Measurements from ENCODE around the gene POLR2F. TPM values are rescaled to one million over a fixed set of nuclear protein-coding genes. Genes with fewer than 3 reads are reported as not detected.

Gene POLR2F
- 10 to 100 TPM; 37.9 to 93.1 TPM for total RNA-seq

- Histone ChIP-seq H3K27ac (peak within 1 kb of the TSS; percentile 46 to 66), H3K36me3 (peaks cover 20% of the 10 kb centered on the region), H3K4me3 (peak within 1 kb of the TSS; percentile 81), H3K9me3 (no peaks in the 10 kb centered on the region), H3K27me3 (replicated peaks; ENCODE audit: insufficient read depth) (no peaks in the 10 kb centered on the region), H3K4me1 (ENCODE audit: control insufficient read depth in 1 of 2, low read depth in 2 of 2) (peaks cover 10 to 18% of the 10 kb centered on the region in 2 donors)
- TF ChIP-seq, protein P1, sequence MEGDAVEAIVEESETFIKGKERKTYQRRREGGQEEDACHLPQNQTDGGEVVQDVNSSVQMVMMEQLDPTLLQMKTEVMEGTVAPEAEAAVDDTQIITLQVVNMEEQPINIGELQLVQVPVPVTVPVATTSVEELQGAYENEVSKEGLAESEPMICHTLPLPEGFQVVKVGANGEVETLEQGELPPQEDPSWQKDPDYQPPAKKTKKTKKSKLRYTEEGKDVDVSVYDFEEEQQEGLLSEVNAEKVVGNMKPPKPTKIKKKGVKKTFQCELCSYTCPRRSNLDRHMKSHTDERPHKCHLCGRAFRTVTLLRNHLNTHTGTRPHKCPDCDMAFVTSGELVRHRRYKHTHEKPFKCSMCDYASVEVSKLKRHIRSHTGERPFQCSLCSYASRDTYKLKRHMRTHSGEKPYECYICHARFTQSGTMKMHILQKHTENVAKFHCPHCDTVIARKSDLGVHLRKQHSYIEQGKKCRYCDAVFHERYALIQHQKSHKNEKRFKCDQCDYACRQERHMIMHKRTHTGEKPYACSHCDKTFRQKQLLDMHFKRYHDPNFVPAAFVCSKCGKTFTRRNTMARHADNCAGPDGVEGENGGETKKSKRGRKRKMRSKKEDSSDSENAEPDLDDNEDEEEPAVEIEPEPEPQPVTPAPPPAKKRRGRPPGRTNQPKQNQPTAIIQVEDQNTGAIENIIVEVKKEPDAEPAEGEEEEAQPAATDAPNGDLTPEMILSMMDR (IDR thresholded peaks at IDR 0.05) = no peak
- DNase-seq (ENCODE audit: low spot score) (peak; percentile 82), ATAC-seq (ENCODE audit: insufficient number of reproducible peaks, low FRiP score, low read depth) (peak; percentile 66)
Observed at GRCh38 chr22:37953437-37954179, at the start of gene POLR2F, which contains the start of gene C22orf23. Gene POLR2F, plus strand, starts transcription at chr22:37953699. Its CDS starts 89 bp downstream, at chr22:37953788. Gene C22orf23, minus strand, starts transcription at chr22:37953601. Its CDS starts 452 bp downstream, at chr22:37953149.

DNA sequence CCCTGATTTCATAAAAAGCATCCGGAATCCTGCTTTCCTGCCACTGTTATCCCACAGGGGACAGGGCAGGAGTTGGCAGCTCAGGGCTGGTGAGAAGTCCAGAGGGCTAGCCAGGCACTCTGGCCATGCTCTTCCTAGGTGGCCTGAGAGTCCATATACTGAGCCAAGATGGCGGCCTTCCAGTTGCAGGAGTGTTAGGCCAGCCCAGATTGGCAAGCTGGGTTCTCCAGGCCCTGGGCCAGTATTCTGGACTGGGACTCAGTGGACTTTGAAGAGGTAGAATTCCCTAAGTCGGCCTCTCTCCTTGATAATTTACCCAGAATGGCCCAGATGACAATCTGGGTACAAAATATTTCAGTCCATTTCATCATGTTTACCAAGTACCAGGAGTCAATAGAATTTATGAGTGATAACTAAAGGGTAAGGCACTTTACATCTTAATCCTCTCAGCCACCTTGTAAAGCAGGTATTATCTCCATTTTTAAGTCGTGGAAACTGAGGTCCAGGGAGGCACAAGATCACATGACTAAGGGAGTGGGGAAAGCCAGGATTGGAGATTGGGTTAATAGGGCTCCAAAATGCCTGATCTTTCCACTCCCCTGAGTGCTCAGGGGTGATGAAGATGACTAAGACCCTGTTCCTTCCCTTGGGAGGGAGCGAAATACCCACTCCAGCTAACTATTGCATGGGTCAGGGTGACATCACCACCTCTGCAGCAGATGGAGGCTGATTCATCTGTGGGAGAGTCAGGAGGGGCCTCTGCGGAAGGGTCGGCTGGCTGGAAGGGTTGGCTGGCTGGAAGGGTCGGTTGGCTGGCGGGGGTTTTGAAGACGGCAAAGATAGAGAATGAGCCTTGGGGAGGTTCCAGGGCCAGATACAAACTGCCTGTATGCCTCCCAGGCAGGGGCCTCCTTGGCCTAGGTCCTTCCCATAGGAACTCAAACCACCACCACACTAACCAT is 48.6 kb upstream of the POLR2F start:
- peak; percentile 72 for DNase-seq (ENCODE audit: low spot score)
- H3K36me3 ChIP-seq = no peaks in the 10 kb centered on the region
- peaks cover 16 to 40% of the 10 kb centered on the region in 2 donors for H3K4me1 ChIP-seq (ENCODE audit: control insufficient read depth in 1 of 2, low read depth in 2 of 2)
- peak overlapping the region; percentile 90 to 94 for H3K27ac ChIP-seq
- no peaks in the 10 kb centered on the region for H3K9me3 ChIP-seq
- H3K4me3 ChIP-seq = peak overlapping the region; percentile 79
- no peaks in the 10 kb centered on the region for H3K27me3 ChIP-seq (replicated peaks; ENCODE audit: insufficient read depth)
- TF ChIP-seq, protein P1 (IDR thresholded peaks at IDR 0.05) = no peak
- peak; percentile 82 for ATAC-seq (ENCODE audit: insufficient number of reproducible peaks, low FRiP score, low read depth)

GRCh38 chr22:37905534-37906363 is 47.8 kb upstream of the POLR2F start, which contains the start of gene MICALL1:
Gene MICALL1, plus strand, starts transcription at chr22:37906297. Its CDS starts 126 bp downstream, at chr22:37906423.
- H3K27me3 ChIP-seq (replicated peaks; ENCODE audit: insufficient read depth) = no peaks in the 10 kb centered on the region
- DNase-seq (ENCODE audit: low spot score) = no peak
- peaks cover 16 to 49% of the 10 kb centered on the region in 2 donors for H3K4me1 ChIP-seq (ENCODE audit: control insufficient read depth in 1 of 2, low read depth in 2 of 2)
- peak within 1 kb of the TSS; percentile 79 for H3K4me3 ChIP-seq
- H3K9me3 ChIP-seq = no peaks in the 10 kb centered on the region
- peak; percentile 71 for ATAC-seq (ENCODE audit: insufficient number of reproducible peaks, low FRiP score, low read depth)
- H3K27ac ChIP-seq = peak within 1 kb of the TSS; percentile 90 to 94
- no peaks in the 10 kb centered on the region for H3K36me3 ChIP-seq
- TF ChIP-seq, protein P1 (IDR thresholded peaks at IDR 0.05) = no peak

DNA sequence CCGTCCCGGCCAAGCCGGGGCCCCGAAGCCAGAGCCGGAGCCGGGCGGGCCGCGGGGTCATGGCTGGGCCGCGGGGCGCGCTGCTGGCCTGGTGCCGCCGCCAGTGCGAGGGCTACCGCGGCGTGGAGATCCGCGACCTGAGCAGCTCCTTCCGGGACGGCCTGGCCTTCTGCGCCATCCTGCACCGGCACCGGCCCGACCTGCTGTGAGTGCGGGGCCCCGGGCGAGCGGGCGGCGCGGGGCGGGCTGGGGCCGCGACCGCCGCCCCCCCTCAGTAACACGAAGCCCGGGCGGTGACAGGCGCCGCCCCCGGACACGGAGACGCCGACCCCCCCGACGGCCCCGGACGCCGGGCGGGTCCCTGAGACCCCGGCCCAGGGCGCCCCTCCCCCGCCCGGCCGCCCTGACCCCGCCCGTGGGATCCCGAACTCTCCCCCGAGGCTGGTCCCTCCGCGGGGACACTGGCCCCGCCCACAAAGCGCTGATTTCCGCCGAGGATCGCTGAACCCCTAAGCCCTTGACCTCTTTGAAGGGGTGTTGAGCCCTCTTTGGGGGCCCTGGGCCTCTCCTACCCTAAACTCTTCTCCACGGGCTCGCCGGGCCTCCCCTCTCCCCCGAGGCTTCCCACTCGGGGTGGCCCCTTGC is 47.0 kb upstream of the POLR2F start:
- no peak for DNase-seq (ENCODE audit: low spot score)
- TF ChIP-seq, protein P1 (IDR thresholded peaks at IDR 0.05) = no peak
- no peak for ATAC-seq (ENCODE audit: insufficient number of reproducible peaks, low FRiP score, low read depth)
- H3K36me3 ChIP-seq = no peaks in the 10 kb centered on the region
- peak overlapping the region; percentile 75 for H3K4me3 ChIP-seq
- H3K27ac ChIP-seq = peak overlapping the region; percentile 87
- H3K9me3 ChIP-seq = no peaks in the 10 kb centered on the region
- H3K4me1 ChIP-seq (ENCODE audit: control insufficient read depth in 1 of 2, low read depth in 2 of 2) = peaks cover 16 to 57% of the 10 kb centered on the region in 2 donors
- H3K27me3 ChIP-seq (replicated peaks; ENCODE audit: insufficient read depth) = no peaks in the 10 kb centered on the region
